Esophagus squamous epithelium (tissue), 5 donors: Measurements from ENCODE around the gene ASAP2. TPM values are rescaled to one million over a fixed set of nuclear protein-coding genes. Genes with fewer than 3 reads are reported as not detected.

Source experiments
- DNase-seq: peaks from one replicate; lab custom pipeline; 2025; lab: John Stamatoyannopoulos, UW
- H3K27ac ChIP-seq, 4 donors: fragments of 200-600 bp; sonication (generic); one replicate each; pipeline ENCODE4 v1.5.1; 2016 to 2019; ENCODE audit warnings: mild to moderate bottlenecking in 1 of 4
- H3K27me3 ChIP-seq, 4 donors: fragments of 200-600 bp; sonication (generic); 1 replicate in 3 of 4; 2 replicates in 1 of 4; pipeline versions ENCODE4 v1.5.1 to v1.6.0; 2017 to 2021; ENCODE audit warnings: antibody characterized with exemption in 1 of 4
- H3K36me3 ChIP-seq, 3 donors: fragments of 200-600 bp; sonication (generic); one replicate each; pipeline ENCODE4 v1.5.1; 2016 to 2019
- H3K4me1 ChIP-seq, 3 donors: fragments of 200-600 bp; sonication (generic); one replicate each; pipeline ENCODE4 v1.5.1; 2017 to 2019
- H3K4me3 ChIP-seq, 4 donors: fragments of 200-600 bp; sonication (generic); 1 replicate in 3 of 4; 2 replicates in 1 of 4; pipeline ENCODE4 v1.5.1; 2016 to 2019; ENCODE audit warnings: mild to moderate bottlenecking in 2 of 4, moderate library complexity in 1 of 4
- H3K9me3 ChIP-seq, 3 donors: fragments of 200-600 bp; sonication (generic); one replicate each; pipeline ENCODE4 v1.5.1; 2016 to 2019
- POLR2A ChIP-seq, 4 donors: fragments of 450-650 bp; IDR thresholded peaks; one replicate each; pipeline ENCODE4 v1.6.1; 2017; ENCODE audit warnings: antibody characterized with exemption in 4 of 4, mild to moderate bottlenecking in 4 of 4, moderate library complexity in 3 of 4
- WGBS, 2 donors: methylation state at CpG; one replicate each; pipeline ENCODE4 v1.1.5; 2018; 5-methylcytosine and 5-hydroxymethylcytosine counted together
- intact Hi-C: fragments of 100-400 bp; cut with DNase I; formaldehyde crosslinking; loops from one replicate; pipeline ENCODE4 v1.15.0; 2022
- total RNA-seq, 4 donors: library from RNA; depleted of rRNA; stranded (reverse); fragments of >200 nt; gene quantifications; one replicate each; pipeline ENCODE4 v1.1.0, GENCODE V29; 2016
- TF ChIP-seq, protein P1 (sequence below), 6 experiments: fragments of 450-650 bp in 4 of 6; fragments of 200-600 bp in 2 of 6; sonication (generic) in 2 of 6; IDR thresholded peaks; one replicate each; pipeline ENCODE4 v1.5.1; 2016 to 2019; ENCODE audit warnings: antibody characterized with exemption in 6 of 6, mild to moderate bottlenecking in 4 of 6, moderate library complexity in 4 of 6
- donor health status: DM: yes; HTN: yes; CAD: no.

ASAP2 gene
- total RNA-seq, 4 donors from 2014 or later: 3.3 to 15.3 (median 6.9) TPM

DNA sequence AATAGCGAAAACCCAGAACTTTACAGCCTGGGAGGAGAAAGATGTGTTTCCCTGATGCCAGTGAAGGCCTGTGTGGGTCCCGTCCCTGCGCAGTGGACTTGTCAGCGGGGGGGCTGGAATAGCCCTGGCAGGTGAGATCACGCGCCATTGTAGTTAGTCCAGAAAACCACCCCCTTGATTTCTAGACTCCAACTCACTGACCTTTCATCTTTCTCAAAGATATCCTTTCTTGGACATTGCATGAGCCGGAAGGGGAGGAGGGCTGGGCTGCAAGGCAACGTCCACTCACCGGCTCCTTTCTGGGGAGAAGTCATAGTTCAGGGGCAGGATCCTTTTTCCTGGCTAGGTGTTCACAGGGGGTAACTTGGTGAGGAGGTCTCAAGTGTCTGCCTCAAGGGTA, 22.3 kb upstream of the ASAP2 start:
- Histone ChIP-seq H3K36me3 (no peaks in the 10 kb centered on the region), H3K27ac (no peak overlapping the region), H3K27me3 (no peaks in the 10 kb centered on the region), H3K4me3 (no peak overlapping the region), H3K9me3 (no peaks in the 10 kb centered on the region), H3K4me1 (peaks cover 12 to 15% (median 13%) of the 10 kb centered on the region in 3 donors)
- TF ChIP-seq, protein P1, sequence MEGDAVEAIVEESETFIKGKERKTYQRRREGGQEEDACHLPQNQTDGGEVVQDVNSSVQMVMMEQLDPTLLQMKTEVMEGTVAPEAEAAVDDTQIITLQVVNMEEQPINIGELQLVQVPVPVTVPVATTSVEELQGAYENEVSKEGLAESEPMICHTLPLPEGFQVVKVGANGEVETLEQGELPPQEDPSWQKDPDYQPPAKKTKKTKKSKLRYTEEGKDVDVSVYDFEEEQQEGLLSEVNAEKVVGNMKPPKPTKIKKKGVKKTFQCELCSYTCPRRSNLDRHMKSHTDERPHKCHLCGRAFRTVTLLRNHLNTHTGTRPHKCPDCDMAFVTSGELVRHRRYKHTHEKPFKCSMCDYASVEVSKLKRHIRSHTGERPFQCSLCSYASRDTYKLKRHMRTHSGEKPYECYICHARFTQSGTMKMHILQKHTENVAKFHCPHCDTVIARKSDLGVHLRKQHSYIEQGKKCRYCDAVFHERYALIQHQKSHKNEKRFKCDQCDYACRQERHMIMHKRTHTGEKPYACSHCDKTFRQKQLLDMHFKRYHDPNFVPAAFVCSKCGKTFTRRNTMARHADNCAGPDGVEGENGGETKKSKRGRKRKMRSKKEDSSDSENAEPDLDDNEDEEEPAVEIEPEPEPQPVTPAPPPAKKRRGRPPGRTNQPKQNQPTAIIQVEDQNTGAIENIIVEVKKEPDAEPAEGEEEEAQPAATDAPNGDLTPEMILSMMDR (IDR thresholded peaks at IDR 0.05): no peak
- TF ChIP-seq POLR2A (IDR thresholded peaks at IDR 0.05): no peak
- 90 to 98% methylated on average over 8 to 9 of the region's 9 CpGs for WGBS, 2 donors
- DNase-seq: no peak
- intact Hi-C loops: no loop called here

DNA sequence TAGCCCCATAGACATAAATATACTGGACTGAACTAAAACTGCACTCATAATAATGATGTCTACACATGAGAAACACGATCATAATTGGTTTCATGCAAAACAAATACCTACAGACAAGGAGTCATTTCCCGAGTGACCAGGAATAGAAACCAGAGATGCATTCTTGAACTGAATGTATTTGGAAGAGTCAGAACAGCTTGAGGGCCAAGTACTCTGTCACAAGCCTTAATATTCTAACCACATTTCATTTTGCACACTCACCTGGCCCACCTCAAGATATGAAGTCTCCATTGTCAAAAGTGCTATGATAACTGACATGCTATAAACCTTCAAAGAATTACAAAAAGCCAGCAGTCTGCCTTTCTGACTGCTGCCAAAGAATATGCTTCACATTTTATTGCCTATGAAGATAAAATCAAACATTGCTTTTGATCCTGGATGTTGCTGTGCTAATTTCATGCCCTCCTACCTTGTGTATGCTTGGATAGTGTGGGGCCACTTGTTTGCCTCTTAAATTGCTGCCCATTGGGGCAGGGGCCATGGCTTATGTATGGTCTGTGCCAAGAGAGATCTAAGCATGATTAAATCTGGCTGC, 18.9 kb upstream of the ASAP2 start:
- Histone ChIP-seq H3K4me1 (peaks cover 0 to 19% (median 16%) of the 10 kb centered on the region in 3 donors), H3K27ac (no peak overlapping the region), H3K9me3 (no peaks in the 10 kb centered on the region), H3K27me3 (no peaks in the 10 kb centered on the region), H3K4me3 (no peak overlapping the region), H3K36me3 (no peaks in the 10 kb centered on the region)
- DNase-seq: no peak
- intact Hi-C loops: no loop called here
- no peak for TF ChIP-seq POLR2A (IDR thresholded peaks at IDR 0.05)
- TF ChIP-seq, protein P1 (IDR thresholded peaks at IDR 0.05): no peak
- WGBS, 2 donors: 61 to 63% methylated on average over 2 of the region's 2 CpGs

DNA sequence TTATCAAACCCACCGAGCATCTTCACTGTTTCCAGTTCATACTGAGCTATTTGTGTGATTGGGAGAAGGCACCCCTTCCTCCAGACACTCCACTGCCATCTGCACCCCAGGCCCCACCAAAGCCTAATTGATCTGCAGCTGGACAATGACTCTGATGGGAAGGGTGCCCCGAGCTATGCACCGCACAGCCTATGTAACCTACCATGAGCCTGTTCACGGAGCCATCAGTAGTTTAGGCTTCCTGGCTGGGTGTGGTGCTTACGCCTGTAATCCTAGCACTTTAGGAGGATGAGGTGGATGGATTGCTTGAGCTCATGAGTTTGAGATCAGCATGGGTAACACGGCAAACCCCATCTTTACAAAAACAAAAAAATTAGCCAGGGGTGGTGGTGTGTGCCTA, 17.8 kb upstream of the ASAP2 start:
- intact Hi-C loops: no loop called here
- no peak overlapping the region for H3K27ac ChIP-seq

DNA sequence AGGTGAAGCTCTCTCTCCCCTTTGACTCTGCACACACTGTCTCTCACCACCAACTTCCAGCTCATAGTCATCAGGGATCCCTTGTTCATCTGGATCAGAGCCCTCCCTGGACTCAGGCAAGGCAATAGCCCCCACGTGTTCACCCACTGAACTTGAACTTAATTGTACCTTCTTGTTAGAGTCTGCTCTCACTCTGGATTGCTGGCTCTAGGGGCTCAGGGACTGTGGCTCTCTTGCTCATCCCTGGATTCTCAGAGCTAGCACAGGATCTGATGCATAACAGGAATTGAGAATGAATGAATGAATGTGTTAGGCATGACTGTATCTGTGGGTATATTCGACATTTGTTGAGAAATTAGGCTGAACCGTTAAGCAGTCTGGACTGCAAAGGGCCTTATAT, 16.7 kb upstream of the ASAP2 start:
- H3K4me3 ChIP-seq: no peak overlapping the region
- H3K36me3 ChIP-seq: no peaks in the 10 kb centered on the region
- WGBS, 2 donors: 89 to 94% methylated on average over 3 of the region's 3 CpGs
- H3K4me1 ChIP-seq: peaks cover 0 to 21% (median 16%) of the 10 kb centered on the region in 3 donors
- DNase-seq: no peak
- no peaks in the 10 kb centered on the region for H3K9me3 ChIP-seq
- no peaks in the 10 kb centered on the region for H3K27me3 ChIP-seq
- peak overlapping the region in 2 of 4 donors; percentile 69 to 78 for H3K27ac ChIP-seq
- TF ChIP-seq, protein P1 (IDR thresholded peaks at IDR 0.05): no peak
- TF ChIP-seq POLR2A (IDR thresholded peaks at IDR 0.05): no peak
- intact Hi-C loops: no loop called here

More for the DNA sequence above, 17.8 kb upstream of the ASAP2 start:
- H3K27me3 ChIP-seq: no peaks in the 10 kb centered on the region
- H3K36me3 ChIP-seq: no peaks in the 10 kb centered on the region
- H3K4me3 ChIP-seq: no peak overlapping the region
- peaks cover 0 to 21% (median 16%) of the 10 kb centered on the region in 3 donors for H3K4me1 ChIP-seq
- TF ChIP-seq POLR2A (IDR thresholded peaks at IDR 0.05): no peak
- H3K9me3 ChIP-seq: no peaks in the 10 kb centered on the region
- WGBS, 2 donors: 83% methylated on average over 4 to 6 of the region's 6 CpGs
- DNase-seq: no peak

DNA sequence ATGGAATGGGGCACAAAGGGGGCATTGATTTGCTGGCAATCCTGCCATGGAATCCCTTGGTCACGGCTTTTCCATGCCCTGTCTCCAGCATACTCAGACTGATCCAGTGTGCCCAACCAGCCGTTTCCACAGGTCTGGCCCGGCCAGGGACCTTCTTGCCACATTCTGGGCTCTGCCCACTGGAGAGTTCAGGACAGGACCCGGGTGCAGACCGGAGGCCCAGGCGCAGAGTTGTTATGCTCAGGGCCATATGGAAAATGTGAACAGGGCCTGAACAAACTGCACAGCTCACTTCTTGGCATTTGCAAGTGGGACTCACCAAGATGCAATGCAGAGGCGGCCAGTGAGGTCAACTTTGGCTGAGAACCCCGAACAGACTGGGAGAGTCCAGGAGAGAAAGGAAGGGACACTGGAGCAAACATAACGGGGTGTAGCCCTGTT, 15.6 kb upstream of the ASAP2 start:
- intact Hi-C loops: no loop called here
- WGBS, 2 donors: 37 to 49% methylated on average over 3 to 5 of the region's 9 CpGs
- DNase-seq: no peak
- no peaks in the 10 kb centered on the region for H3K9me3 ChIP-seq
- no peaks in the 10 kb centered on the region for H3K36me3 ChIP-seq
- no peak overlapping the region for H3K4me3 ChIP-seq
- no peaks in the 10 kb centered on the region for H3K27me3 ChIP-seq
- no peak for TF ChIP-seq POLR2A (IDR thresholded peaks at IDR 0.05)
- TF ChIP-seq, protein P1 (IDR thresholded peaks at IDR 0.05): no peak
- H3K4me1 ChIP-seq: peaks cover 0 to 21% (median 16%) of the 10 kb centered on the region in 3 donors
- peak overlapping the region in 3 of 4 donors; percentile 11 to 78 (median 69) for H3K27ac ChIP-seq
